BJ (cell line): ENCODE results near the gene SIRPG. TPM values are rescaled to one million over a fixed set of nuclear protein-coding genes. Genes with fewer than 3 reads are reported as not detected.

ENCODE experiments used
- polyA plus RNA-seq: library from polyadenylated mRNA; depleted of rRNA; stranded (reverse); fragments of >200 nt; gene quantifications from 2 replicates; pipeline ENCODE4 v1.2.3, GENCODE V29; 2011; rRNA removed
- small RNA-seq: library from RNA; depleted of rRNA; stranded (forward); fragments of <200 nt; gene quantifications from one replicate; pipeline ENCODE3, GENCODE V24; 2012; ENCODE audit warnings: low replicate concordance, low read depth; ENCODE audit not compliant: insufficient read length

Gene SIRPG
- polyA plus RNA-seq, 1 experiment: not detected

Small RNA genes within 50 kb of the gene (small RNA-seq; reads per million reads assigned to genes)
- gene AL109809.3: not detected
- not detected for gene RN7SL561P

Other genes starting within 250 kb of the SIRPG start
- gene NSFL1C, start 190.9 kb downstream of the SIRPG start, polyA plus RNA-seq: 27.7 and 32.4 TPM in 2 replicates
- not detected in 2 replicates for gene SIRPB2, start 166.4 kb downstream of the SIRPG start, polyA plus RNA-seq
- not detected in 2 replicates for gene SIRPD, start 100.1 kb downstream of the SIRPG start, polyA plus RNA-seq
- 1.1 and 1.9 TPM in 2 replicates for gene SIRPB1, start 37.8 kb downstream of the SIRPG start, polyA plus RNA-seq
- gene SIRPA, start 237.6 kb upstream of the SIRPG start, polyA plus RNA-seq: 23.2 and 34.1 TPM in 2 replicates